ENCODE measurements around the gene URB2. TPM values are rescaled to one million over a fixed set of nuclear protein-coding genes. Genes with fewer than 3 reads are reported as not detected.

Gene URB2
- total and polyA plus RNA-seq, 10 donors, result 2.1 to 13.6 (median 9.4) TPM

DNA sequence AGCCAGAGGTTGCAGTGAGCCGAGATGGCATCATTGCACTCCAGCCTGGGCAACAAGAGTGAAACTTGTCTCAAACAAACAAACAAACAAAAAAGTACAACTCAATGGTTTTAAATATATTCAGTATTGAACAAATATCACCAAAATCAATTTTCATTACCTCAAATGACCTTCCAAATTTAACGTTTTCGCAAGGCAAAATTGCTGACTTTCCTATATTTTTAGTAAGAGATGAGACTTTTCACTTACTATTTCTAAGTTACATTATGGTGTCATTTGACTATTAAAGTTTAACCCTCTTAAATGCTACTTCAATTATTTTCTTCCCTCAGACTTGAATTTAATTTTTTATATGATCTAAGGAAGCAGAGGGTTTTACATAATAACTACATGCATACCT, 44.6 kb upstream of the URB2 start:
- intact Hi-C loops (cut with DNase I; ENCODE audit: low total_unique reads), result no loop called here
- TF ChIP-seq POLR2A (IDR thresholded peaks at IDR 0.05) (no peak), POLR2AphosphoS5 (IDR thresholded peaks at IDR 0.05) (no peak)
- TF ChIP-seq, protein P1, sequence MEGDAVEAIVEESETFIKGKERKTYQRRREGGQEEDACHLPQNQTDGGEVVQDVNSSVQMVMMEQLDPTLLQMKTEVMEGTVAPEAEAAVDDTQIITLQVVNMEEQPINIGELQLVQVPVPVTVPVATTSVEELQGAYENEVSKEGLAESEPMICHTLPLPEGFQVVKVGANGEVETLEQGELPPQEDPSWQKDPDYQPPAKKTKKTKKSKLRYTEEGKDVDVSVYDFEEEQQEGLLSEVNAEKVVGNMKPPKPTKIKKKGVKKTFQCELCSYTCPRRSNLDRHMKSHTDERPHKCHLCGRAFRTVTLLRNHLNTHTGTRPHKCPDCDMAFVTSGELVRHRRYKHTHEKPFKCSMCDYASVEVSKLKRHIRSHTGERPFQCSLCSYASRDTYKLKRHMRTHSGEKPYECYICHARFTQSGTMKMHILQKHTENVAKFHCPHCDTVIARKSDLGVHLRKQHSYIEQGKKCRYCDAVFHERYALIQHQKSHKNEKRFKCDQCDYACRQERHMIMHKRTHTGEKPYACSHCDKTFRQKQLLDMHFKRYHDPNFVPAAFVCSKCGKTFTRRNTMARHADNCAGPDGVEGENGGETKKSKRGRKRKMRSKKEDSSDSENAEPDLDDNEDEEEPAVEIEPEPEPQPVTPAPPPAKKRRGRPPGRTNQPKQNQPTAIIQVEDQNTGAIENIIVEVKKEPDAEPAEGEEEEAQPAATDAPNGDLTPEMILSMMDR (IDR thresholded peaks at IDR 0.05 in 8 of 11, conservative IDR thresholded peaks at IDR 0.05 in 3 of 11), result no peak
- Histone ChIP-seq H3K27ac (no peak overlapping the region), H3K36me3 (no peaks in the 10 kb centered on the region), H3K4me1 (peaks cover 6 to 29% (median 19%) of the 10 kb centered on the region in 6 donors), H3K27me3 (replicated peaks in 1 of 7) (no peaks in the 10 kb centered on the region), H3K4me3 (no peak overlapping the region), H3K9me3 (no peaks in the 10 kb centered on the region)
- no peak for DNase-seq
- WGBS, 5 donors, result 79 to 94% (median 90%) methylated on average over 3 of the region's 3 CpGs

DNA sequence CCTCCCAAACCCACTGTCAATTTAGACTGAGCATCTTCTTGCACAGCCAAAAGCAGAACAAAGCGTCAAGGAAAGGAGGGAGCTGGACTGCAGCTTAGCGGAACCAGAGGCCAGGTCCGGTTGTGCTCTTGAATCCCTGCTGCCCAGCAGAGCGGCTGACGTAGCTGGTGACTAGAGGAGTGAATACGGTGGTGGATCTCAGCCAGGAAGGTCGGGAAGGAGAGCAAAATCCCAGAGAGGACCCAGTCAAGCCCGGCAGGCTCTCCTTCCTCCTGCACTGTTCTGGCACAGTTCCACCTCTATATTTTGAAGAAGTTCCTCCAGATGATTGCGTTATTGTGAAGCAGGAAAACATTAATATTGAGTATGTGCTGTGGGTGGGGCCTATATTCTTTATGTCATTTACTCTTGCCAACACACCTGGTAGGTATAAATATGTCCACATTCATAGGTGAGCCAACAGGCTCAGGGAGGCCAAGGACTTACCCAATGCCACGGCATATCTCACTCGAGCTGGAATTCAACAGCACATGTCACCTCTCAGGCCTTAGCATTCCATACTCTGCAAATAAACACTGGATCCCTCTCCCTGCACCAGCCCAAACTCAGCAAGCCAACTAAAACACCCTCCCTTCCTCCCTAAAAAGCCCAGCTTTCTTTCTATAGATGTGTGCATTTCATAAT, 43.9 kb upstream of the URB2 start:
- Histone ChIP-seq H3K4me1 (peaks cover 6 to 29% (median 19%) of the 10 kb centered on the region in 6 donors), H3K27ac (peak overlapping the region in 2 of 8 donors; percentile 8 to 46), H3K4me3 (peak overlapping the region in 1 of 8 donors; percentile 10), H3K9me3 (no peaks in the 10 kb centered on the region), H3K36me3 (no peaks in the 10 kb centered on the region), H3K27me3 (replicated peaks in 1 of 7) (no peaks in the 10 kb centered on the region)
- TF ChIP-seq POLR2A (IDR thresholded peaks at IDR 0.05) (no peak), POLR2AphosphoS5 (IDR thresholded peaks at IDR 0.05) (peak in 1 of 3 donors; percentile 15)
- WGBS, 5 donors, result 38 to 57% (median 47%) methylated on average over 11 of the region's 11 CpGs
- intact Hi-C loops (cut with DNase I; ENCODE audit: low total_unique reads), result no loop called here
- peak; percentile 74 for DNase-seq

DNA sequence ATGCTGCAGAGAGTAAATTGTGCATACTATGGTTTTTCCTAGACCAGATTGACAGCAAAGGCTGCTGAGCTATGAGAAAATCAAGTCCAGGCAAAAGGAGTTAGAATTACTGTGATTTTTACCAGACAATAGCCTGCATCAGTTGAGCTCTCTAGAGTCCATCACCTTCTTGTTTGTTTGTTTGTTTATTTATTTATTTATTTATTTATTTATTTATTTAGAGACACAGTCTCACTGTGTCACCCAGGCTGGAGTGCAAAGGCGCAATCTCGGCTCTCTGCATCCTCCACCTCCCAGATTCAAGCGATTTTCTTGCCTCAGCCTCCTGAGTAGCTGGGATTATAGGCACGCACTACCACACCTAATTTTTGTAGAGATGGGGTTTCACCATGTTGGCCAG, 43.3 kb upstream of the URB2 start:
- no peaks in the 10 kb centered on the region for H3K27me3 ChIP-seq (replicated peaks in 1 of 7)
- 93 to 98% (median 95%) methylated on average over 4 of the region's 4 CpGs for WGBS, 5 donors
- H3K9me3 ChIP-seq, result no peaks in the 10 kb centered on the region
- DNase-seq, result no peak
- peak overlapping the region in 1 of 8 donors; percentile 46 for H3K27ac ChIP-seq
- intact Hi-C loops (cut with DNase I; ENCODE audit: low total_unique reads), result no loop called here
- peaks cover 6 to 29% (median 19%) of the 10 kb centered on the region in 6 donors for H3K4me1 ChIP-seq
- TF ChIP-seq, protein P1 (IDR thresholded peaks at IDR 0.05 in 8 of 11, conservative IDR thresholded peaks at IDR 0.05 in 3 of 11), result no peak
- TF ChIP-seq POLR2AphosphoS5 (IDR thresholded peaks at IDR 0.05) (no peak), POLR2A (IDR thresholded peaks at IDR 0.05) (no peak)
- H3K4me3 ChIP-seq, result no peak overlapping the region
- H3K36me3 ChIP-seq, result no peaks in the 10 kb centered on the region

DNA sequence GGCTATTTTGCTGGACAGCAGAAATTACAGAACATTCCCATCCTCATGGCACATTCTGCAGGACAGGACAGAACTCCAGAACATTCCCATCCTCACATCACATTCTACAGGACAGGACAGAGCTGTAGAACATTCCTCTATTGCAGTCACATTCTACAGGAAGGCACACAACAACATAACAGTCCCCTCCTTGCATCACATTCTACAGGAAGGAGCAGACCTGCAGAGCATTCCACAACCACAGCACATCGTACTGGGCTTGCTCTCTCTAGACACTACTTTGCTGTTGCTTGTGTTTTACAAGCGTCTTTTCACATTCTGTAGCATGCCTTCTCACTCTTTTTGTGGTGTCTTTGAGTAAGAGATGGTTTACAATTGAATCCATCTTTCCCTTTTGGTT, 40.7 kb upstream of the URB2 start:
- Histone ChIP-seq H3K36me3 (peaks cover 0 to 13% (median 0%) of the 10 kb centered on the region in 6 donors), H3K27me3 (replicated peaks in 1 of 7) (no peaks in the 10 kb centered on the region), H3K4me1 (peaks cover 0 to 13% (median 3%) of the 10 kb centered on the region in 6 donors), H3K9me3 (no peaks in the 10 kb centered on the region), H3K27ac (no peak overlapping the region), H3K4me3 (no peak overlapping the region)
- 53 to 89% (median 61%) methylated on average over 2 of the region's 2 CpGs for WGBS, 5 donors
- TF ChIP-seq POLR2A (IDR thresholded peaks at IDR 0.05) (no peak), POLR2AphosphoS5 (IDR thresholded peaks at IDR 0.05) (no peak)
- TF ChIP-seq, protein P1 (IDR thresholded peaks at IDR 0.05 in 8 of 11, conservative IDR thresholded peaks at IDR 0.05 in 3 of 11), result no peak
- no peak for DNase-seq
- intact Hi-C loops (cut with DNase I; ENCODE audit: low total_unique reads), result no loop called here
